NCI-H1930 (cell line): ENCODE measurements around the gene ZNF146.
"Not testable (repeated sequence)": the region's sequence is repeated elsewhere in the genome, so short reads cannot be mapped to it uniquely, and the experiment has no call there.

Source experiments
- DNase-seq, 2 experiments: peaks; one replicate each; lab custom pipeline; 2025; lab: John Stamatoyannopoulos, UW

ZNF146 gene

DNA sequence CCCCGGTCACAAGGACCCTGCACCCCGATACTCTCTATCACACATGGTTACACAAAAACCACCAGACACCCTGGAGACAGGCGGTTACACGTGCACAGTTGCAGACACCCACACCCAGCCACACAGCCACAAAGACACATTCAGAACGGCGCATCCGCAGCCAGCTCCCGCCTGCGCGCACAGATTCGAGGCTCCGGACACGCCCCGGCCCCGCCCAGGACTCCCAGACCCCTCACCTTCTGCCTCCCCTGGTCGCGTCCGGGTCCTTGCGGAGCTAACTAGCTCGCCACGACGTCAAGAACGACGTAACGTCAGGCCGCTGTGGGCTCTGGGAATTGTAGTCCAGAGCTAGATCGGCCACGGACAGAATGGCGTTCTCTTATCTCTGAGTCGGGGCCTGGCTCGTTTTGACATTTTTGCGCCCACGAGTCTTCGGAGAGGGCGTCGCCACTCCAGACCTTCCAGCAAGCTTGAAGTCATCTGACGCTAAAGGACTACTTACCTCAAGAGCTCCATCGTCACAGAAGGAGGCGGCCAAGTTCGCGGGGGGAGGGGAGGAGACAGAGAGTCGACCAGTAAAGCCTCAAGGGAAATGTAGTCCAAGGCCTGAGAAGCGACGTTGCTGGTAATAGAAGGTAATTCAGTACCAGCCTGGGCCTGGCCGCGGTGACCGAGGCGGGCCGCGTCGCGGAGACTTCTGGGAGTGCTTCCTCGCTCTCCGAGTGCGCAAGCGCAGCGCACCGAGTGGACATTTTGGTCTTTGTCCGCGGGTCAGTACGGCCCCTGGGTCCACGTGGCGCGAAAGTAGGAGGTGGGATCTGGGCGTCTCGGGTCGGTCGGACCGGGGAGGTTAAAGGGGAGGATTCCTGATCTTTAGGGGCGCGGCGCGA is at the start of gene ZNF146, which contains the start of gene ZNF565:
TSS of gene ZNF146 (plus strand) at position 721 of the 890 bp plus-strand sequence. CDS start 21,335 bp downstream, outside the sequence.
TSS of gene ZNF565 (minus strand) at position 280 of the 890 bp plus-strand sequence. CDS start 12,680 bp downstream, outside the sequence.
- peak; percentile 99 for DNase-seq

DNA sequence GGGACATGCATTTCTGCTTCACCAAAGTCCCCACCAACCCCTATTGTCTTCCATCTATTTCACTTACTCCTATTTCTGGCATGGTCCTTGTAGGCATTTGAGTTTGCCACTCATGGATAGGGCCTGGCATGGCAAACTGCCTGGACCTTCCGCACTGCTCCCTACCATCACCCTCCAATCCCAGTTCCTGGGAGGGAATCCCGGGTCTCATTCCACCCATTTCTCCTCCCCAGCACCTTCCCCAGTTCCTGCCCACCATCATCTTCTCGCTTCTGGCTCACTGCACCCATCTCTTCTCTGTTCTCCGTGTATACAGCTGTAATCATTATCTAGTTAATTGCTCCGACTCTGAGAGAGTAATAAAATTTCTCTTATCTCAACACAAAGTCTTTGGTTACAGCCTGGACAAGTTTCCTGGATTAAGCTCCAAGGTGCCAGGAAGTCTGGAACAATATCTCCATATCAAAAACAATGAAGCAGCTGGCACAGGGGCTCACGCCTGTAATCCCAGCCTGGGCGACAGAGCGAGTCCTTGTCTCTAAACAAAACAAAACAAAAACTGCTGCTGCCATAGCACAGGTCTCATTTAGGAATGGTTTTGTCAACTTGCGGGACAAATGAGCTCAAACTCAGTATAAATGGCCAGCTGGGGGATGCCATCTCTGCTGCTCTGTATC is 45.7 kb upstream of the ZNF146 start:
- peak; percentile 38 to 68 for DNase-seq

DNA sequence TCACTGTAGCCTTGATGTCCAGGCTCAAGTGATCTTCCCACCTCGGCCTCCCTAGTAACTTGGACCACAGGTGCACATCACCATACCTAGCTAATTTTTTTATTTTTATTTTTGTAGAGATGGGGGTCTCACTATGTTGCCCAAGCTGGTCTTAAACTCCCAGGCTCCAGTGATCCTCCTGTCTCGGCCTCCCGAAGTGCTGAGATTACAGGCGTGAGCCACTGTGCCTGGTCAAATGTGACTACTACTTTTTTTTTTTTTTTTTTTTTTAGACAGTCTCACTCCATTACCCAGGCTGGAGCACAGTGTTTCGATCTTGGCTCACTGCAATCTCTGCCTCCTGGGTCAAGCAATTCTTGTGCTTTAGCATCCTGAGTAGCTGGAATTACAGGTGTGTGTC is 42.1 kb upstream of the ZNF146 start:
- no peak for DNase-seq

DNA sequence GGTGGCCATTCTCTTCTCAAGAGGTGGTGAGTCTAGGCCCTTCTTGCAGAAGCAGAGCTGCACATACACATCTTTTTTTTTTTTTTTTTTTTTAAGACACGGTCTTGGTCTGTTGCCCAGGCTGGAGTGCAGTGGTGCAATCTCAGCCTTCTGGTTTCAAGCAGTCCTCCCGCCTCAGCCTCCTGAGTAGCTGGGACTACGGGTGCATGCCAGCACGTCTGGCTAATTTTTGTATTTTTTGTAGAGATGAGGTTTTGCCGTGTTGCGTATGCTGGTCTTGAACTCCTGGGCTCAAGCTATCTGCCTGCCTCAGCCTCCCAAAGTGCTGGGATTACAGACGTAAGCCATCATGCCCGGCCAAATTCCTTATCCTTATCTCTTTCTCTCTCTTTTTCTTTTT is 41.1 kb upstream of the ZNF146 start:
- not testable (repeated sequence) for DNase-seq

DNA sequence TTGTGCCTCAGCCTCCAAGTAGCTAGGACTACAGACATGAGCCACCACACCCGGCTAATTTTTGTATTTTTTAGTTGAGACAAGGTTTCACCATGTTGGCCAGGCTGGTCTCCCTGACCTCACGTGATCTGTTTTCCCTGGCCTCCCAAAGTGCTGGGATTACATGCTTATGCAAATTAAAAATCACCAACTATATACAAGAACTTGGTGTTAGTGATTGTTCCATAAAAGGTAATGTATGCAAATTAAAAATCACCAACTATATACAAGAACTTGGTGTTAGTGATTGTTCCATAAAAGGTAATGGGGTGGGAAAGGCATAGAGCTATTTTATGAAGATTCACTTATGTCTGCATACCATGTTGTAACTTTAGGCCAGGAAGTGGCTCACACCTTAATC is 35.8 kb upstream of the ZNF146 start:
- DNase-seq, result not testable (repeated sequence)

DNA sequence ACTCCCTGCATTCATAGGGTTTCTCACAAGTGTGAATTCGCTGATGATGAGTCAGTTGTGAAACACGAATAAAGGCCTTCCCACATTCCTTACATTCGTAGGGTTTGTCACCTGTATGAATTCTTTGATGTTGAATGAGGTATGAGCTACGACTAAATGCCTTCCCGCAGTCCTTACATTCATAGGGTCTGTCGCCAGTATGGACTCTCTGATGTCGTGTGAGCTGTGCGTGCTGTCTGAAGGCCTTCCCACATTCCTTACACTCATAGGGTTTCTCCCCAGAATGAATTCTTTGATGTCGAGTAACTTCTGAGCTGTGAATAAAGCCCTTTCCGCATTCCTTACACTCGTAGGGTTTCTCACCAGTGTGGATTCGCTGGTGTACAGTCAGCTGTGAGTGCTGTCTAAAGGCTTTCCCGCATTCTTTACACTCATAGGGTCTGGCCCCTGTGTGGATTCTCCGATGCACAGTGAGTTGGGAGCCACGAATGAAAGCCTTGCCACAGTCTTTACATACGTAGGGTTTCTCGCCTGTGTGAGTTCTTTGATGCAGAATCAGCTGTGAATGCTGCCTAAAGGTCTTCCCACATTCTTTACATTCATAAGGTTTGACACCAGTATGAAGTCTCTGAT is 32.2 kb upstream of the ZNF146 start:
- no peak for DNase-seq

DNA sequence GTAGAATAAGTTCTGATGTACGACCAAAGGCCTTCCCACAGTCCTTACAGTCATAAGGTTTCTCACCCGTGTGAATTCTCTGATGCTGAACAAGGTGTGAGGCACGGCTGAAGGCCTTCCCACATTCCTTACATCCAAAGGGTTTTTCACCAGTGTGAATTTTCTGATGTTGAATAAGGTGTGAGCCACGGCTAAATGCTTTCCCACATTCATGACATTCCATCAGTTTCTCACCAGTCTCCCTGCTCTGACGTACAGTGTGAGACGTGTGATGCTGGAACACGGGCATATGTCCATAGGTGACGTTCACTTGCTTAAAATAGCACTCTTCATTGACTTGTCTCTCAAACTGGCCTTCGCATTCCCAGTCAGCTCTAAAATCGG is 31.7 kb upstream of the ZNF146 start:
- no peak for DNase-seq

DNA sequence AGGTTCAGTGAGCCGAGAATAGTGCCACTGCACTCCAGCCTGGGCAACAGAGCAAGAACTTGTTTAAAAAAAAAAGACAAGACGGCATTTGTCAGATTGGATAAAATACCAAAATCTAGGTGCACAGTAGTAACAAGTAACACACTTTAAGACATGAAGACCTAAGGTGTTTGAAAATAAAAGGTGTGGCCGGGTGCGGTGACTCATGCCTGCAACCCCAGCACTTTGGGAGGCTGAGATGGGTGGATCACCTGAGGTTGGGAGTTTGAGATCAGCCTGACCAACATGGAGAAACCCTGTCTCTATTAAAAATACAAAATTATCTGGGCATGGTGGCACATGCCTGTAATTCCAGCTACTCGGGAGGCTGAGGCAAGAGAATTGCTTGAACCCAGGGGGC is 28.2 kb upstream of the ZNF146 start:
- DNase-seq, result not testable (repeated sequence)

DNA sequence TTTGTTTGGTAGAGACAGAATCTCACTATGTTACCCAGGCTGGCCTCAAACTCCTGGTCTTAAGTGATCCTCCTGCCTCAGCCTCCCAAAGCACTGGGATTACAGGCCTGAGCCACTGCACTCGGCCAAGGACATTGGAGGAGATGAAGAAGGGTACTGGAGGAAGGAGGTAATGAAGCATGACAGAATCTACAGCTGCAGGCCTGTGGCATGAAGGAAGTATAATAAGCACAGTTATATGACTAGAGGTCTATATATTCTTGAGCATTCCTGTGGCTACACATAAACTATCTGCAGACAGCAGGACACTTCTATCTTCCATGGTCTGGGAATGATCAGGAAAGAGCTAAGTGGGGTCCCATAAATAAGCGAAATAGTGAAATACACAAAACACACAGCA is 18.7 kb upstream of the ZNF146 start:
- DNase-seq, result no peak

DNA sequence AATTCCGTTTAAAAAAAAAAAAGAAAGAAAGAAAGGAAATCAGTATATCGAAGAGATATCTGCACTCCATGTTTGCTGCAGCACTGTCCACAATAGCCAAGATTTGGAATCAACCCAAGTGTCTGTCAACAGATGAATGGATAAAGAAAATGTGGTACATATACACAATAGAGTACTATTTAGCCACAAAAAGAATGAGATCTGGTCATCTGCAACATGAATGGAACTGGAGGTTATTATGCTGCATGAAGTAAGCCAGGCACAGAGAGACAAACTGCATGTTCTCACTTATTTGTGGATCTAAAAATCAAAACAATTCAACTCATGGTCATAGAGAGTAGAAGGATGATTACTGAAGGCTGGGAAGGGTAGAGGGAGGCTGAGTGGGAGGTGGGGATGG is 16.8 kb upstream of the ZNF146 start:
- DNase-seq, result no peak

DNA sequence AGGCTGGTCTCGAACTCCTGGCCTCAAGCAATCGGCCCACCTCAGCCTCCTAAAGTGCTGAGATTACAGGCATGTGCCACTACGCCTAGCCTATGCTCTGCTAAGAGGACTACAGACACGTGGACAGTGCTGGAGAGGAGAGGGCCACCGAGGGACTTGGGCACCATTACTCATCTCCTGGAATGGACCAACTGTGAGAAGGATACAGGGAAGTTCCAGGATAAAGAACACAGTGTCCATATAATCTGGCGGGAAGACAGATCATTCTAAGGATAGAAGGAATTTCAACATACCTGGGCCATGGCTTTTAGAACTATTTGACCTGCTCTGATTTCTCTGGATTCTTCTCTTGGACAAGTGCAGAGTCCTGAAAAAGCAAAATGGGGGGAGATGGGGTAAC is 13.2 kb upstream of the ZNF146 start:
- no peak for DNase-seq

DNA sequence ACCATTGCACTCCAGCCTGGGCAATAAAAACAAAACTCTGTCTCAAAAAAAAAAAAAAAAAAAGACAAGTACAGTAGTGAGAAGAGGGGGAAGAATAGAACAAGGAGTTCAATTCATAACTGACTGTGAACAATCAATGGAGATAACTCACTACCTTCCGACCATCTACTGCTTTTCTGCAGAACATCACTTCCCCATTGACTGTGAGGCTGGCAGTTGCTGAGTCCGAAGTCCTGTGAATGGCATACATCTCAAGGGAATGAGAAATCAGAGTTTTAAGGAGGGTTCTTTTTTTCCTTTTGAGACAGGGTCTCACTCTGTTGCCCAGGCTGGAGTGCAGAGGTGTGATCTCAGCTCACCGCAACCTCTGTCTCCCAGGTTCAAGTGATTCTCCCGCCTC is 11.6 kb upstream of the ZNF146 start:
- DNase-seq, result no peak

DNA sequence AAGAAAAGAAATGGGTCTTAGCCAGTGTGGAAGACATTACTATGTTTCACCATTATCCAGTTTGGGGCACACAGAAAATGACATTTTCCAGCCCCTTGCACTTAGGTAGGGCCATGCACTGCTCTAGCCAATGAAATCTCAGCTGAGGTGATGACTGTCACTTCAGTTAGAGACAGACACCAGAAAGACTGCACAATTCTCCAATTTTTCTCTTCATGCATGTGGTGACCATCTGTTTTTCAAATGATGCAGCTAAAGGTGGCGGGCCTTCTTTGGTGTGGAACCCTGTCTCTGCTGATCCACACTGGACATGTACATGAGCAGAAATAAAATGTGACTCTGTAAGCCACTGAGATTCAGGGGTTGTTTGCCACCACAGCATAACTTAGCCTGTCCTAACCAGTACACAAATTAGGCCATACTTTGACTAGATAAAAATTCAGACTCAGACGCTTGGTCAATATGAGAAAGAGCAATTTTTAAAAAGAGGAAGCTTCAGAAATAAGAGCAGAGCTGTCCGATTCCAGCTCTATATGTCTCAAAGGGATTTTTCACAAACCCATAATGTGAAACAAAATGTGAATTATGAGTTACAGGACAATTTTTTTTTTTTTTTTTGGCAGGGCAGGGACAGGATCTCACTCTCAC is 7.2 kb upstream of the ZNF146 start:
- DNase-seq, result no peak

DNA sequence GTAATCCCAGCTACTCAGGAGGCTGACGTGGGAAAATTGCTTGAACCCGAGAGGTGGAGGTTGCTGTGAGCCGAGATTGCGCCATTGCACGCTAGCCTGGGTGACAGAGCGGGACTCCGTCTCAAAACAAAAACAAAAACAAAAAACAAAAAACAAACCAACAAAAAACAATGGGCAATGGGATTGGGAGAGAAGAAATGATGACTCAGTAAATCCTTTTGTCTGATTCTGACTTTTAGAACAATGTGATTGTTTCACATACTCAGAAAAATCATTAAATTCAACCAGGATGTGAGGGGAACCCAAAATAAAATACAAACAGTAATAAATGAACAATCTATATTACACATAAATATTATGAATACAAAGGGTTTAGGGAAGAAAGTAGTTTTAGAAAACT is 5.5 kb upstream of the ZNF146 start:
- DNase-seq, result no peak

DNA sequence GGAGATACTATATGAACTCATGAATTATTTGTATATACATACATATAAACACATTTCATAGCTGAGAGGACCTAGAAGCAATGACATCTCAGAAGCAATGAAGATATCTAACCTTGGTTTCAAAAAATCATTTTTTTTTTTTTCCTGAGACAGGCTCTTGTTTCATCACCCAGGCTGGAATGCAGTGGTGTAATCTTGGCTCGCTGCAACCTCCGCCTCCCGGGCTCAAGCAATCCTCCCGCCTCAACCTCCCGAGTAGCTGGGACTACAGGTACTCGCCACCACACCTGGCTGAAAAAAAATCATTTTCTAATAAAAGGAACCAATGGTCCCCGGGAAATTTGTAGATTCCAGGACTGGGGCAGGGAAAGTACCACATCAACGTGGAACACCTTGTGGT is 4.4 kb upstream of the ZNF146 start:
- DNase-seq, result no peak

DNA sequence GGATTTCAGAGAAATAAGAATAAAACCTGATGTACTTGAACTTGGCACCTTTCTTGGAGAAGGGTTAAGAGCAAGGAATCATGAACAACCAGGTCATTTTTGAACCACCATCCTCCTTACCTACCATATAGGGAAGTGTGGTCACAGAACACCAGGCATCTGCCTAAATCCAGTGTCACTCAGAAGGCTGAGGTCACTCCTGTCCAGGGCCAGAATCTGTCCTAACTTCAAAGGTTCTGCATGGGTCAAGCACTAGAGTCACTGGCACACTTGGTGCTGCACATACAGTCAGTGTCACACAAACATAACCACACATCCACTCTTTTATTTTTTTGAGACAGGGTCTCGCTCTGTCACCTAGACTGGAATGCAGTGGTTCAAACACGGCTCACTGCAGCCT is 2.0 kb upstream of the ZNF146 start:
- no peak for DNase-seq

DNA sequence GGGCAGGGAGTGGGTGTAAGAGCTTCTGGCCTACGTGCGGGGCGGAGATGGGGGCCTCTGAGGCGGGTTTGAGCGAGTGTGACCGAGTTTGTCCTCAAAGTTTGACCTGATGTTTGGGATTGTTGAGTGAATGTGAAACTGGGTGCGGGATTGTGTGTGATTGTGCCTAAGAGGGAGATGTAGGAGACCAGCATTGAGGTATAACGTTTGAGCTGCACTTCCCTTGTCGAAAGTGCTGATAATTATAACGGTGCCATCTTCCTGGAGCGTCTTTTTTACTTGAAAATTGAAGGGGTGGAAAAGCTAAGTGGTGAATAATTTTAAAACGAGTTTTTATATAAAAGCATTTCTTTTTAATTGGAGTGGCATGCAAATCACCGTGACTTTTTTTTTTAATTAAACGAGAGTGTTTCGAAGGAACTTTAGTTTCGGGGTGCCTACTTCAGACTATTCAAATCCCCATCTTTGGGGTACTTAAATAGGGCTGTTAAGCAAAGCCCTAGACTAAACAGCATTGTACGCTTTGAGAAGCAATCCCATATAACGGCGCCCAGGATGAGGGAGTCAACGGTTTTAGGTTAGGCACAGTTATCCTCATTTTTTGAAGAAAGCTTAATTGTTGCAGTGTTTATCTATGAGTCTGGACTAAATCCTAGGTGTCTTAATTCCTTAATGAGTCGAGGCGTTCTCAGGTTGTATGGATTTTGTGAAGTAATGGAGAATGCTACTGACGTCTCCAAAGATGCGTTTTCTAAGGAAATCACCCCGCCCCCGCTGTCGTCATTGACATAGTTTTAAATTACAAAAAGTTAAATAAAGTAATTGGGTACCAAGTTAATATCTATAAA is 594 bp downstream of the ZNF146 start:
- DNase-seq, result no peak

DNA sequence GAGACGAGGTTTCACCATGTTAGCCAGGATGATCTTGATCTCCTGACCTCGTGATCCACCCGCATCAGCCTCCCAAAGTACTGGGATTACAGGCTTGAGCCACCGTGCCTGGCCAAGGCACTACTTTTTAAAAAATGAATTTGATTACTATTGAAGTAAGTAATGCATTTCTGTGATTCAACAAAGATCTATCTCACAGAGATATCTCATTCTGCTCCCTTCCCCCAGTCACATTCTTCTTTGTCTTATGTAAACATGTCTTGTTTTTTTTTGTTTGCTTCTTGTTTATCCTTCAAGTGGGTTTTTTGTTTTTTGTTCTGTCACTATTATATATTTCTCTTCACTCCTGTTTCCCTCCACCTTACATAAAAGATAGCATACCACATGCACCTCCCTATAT is 6.6 kb downstream of the ZNF146 start:
- DNase-seq, result no peak

DNA sequence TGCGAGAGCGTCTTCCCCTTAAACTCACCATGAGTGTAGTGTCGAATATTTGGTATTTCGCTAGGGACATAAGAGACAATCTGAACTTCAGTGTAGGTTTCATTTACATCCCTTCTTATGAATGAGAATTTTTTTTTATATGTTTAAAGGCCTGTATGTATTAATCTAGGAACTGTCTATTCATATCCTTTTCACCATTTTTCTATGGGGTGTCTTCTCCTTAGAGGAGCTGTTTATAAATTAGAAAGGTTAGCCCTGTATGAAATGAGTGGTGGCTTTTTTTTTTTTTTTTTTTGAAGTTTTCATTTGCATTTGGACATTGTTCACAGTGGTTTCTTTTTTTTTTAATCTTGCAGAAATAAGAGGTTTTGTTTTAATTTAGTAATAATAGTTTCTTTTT is 7.6 kb downstream of the ZNF146 start:
- DNase-seq, result no peak

DNA sequence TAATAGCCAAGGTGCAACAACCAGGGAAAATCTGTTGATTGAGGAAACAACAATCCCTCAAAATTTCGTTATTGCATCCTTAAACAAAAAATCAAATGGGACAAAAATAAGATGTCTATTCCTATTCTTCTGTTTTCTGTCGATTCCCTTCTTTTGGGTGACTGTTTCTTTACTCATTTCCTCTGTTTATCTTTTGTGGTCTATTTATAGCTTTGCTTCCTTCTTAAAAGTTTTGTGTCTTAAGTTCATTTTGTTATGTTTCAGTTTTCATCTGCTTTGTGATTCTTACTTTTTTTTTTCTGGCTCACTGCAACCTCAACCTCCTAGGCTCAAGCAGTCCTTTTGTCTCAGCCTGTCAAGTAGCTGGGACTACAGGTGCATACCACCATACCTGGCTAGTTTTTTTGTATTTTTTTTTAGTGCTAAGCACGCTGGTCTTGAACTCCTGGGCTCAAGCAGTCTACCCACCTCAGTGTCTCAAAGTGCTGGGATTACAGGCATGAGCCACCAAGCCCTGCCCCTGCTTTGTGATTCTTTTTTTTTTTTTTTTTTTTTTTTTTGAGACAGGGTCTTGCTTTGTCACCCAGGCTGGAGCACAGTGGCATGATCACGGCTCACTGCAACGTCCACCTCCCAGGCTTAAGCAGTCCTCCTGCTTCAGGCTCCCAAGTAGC is 10.4 kb downstream of the ZNF146 start:
- no peak for DNase-seq

DNA sequence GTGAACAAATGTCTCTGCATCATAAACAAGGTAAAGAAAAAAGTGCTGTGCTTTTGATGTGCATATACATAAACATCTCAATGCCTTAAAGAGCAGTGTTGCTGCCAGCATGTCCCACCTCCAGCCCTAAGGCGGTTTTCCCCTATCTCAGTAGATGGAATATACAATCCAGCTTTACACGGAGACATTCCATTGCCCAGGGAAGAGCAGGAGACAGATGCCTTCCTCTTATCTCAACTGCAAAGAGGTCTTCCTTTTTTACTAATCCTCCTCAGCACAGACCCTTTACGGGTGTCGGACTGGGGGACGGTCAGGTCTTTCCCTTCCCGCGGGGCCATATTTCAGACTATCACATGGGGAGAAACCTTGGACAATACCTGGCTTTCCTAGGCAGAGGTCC is 18.7 kb downstream of the ZNF146 start:
- DNase-seq, result not testable (repeated sequence)
